Loucy (cell line): Measurements from ENCODE around the gene POFUT1.

Source experiments
- H2AFZ ChIP-seq: fragments of 200-600 bp; sonication (generic); 2 replicates; pipeline ENCODE4 v1.6.0; 2016; ENCODE audit warnings: antibody characterized with exemption, mild to moderate bottlenecking, low read length, moderate library complexity
- H3F3A ChIP-seq: fragments of 200-600 bp; 2 replicates; pipeline ENCODE4 v1.6.0; 2016; ENCODE audit warnings: antibody characterized with exemption, low read depth, mild to moderate bottlenecking
- H3K27me3 ChIP-seq: fragments of 200-600 bp; sonication (generic); 2 replicates; pipeline ENCODE4 v1.6.1; 2014; ENCODE audit warnings: low read length, mild to moderate bottlenecking; ENCODE audit not compliant: insufficient read depth, poor library complexity, severe bottlenecking
- H3K36me3 ChIP-seq: fragments of 200-600 bp; sonication (generic); 2 replicates; pipeline ENCODE4 v1.6.1; 2016; ENCODE audit warnings: low read length; ENCODE audit not compliant: insufficient read depth
- H3K4me1 ChIP-seq: fragments of 200-600 bp; sonication (generic); 2 replicates; pipeline ENCODE4 v1.5.1; 2014; ENCODE audit warnings: low read length, mild to moderate bottlenecking; ENCODE audit not compliant: insufficient read depth, poor library complexity, severe bottlenecking
- H3K4me2 ChIP-seq: fragments of 200-600 bp; sonication (generic); 2 replicates; pipeline ENCODE4 v1.6.0; 2014; ENCODE audit warnings: antibody characterized with exemption, low read length, low read depth, mild to moderate bottlenecking; ENCODE audit not compliant: poor library complexity, severe bottlenecking
- H3K4me3 ChIP-seq: fragments of 200-600 bp; sonication (generic); 2 replicates; pipeline ENCODE4 v1.5.1; 2014; ENCODE audit warnings: low read length, mild to moderate bottlenecking, mixed read lengths; ENCODE audit not compliant: poor library complexity, severe bottlenecking
- H3K79me2 ChIP-seq: fragments of 200-600 bp; sonication (generic); 2 replicates; pipeline ENCODE4 v1.6.1; 2014; ENCODE audit warnings: low read length; ENCODE audit not compliant: insufficient read depth
- H3K9ac ChIP-seq: fragments of 200-600 bp; sonication (generic); 2 replicates; pipeline ENCODE4 v1.6.0; 2014; ENCODE audit warnings: mild to moderate bottlenecking, low read depth, low read length, moderate library complexity; ENCODE audit not compliant: poor library complexity, severe bottlenecking
- H3K9me2 ChIP-seq: fragments of 200-600 bp; sonication (generic); replicated peaks from 2 replicates; pipeline ENCODE4 v1.6.1; 2016; ENCODE audit warnings: low read depth, low read length, mixed read lengths
- H3K9me3 ChIP-seq: fragments of 200-600 bp; sonication (generic); 2 replicates; pipeline ENCODE4 v1.6.1; 2014; ENCODE audit warnings: mild to moderate bottlenecking, antibody characterized with exemption, low read length, low read depth; ENCODE audit not compliant: insufficient read depth
- H4K20me1 ChIP-seq: fragments of 200-600 bp; sonication (generic); 2 replicates; pipeline ENCODE4 v1.6.0; 2014; ENCODE audit warnings: antibody characterized with exemption, low read length, mild to moderate bottlenecking; ENCODE audit not compliant: insufficient read depth, poor library complexity, severe bottlenecking
- CTCF ChIP-seq: fragments of 200-600 bp; sonication (generic); conservative IDR thresholded peaks from 2 replicates; pipeline ENCODE4 v1.5.1; 2014; ENCODE audit warnings: mild to moderate bottlenecking, antibody characterized with exemption, low read length
- EZH2phosphoT487 ChIP-seq: fragments of 200-600 bp; IDR thresholded peaks from 2 replicates; pipeline ENCODE4 v1.6.1; 2018; ENCODE audit warnings: antibody characterized with exemption, mild to moderate bottlenecking, moderate library complexity, borderline replicate concordance

The POFUT1 gene

GRCh38 chr20:32189123-32189410 is 18.6 kb upstream of the POFUT1 start:
- no peak overlapping the region for H2AFZ ChIP-seq
- no peaks in the 10 kb centered on the region for H3K9me3 ChIP-seq
- peaks cover 18% of the 10 kb centered on the region; the same call in 1 of the 2 replicates for H3K79me2 ChIP-seq
- no peaks in the 10 kb centered on the region for H3F3A ChIP-seq
- H3K4me1 ChIP-seq = peaks cover 9% of the 10 kb centered on the region
- no peaks in the 10 kb centered on the region for H3K27me3 ChIP-seq
- no peaks in the 10 kb centered on the region for H3K9me2 ChIP-seq
- peak overlapping the region; percentile 72 for H3K4me2 ChIP-seq
- H3K4me3 ChIP-seq = peak overlapping the region; percentile 81
- TF ChIP-seq EZH2phosphoT487 (no peak), CTCF (no peak)
- H4K20me1 ChIP-seq = no peaks in the 10 kb centered on the region
- H3K36me3 ChIP-seq = no peaks in the 10 kb centered on the region
- peak overlapping the region; percentile 73 for H3K9ac ChIP-seq

- H3K9me2 ChIP-seq = no peaks in the 10 kb centered on the region
- peak overlapping the region; percentile 72 for H3K4me2 ChIP-seq
- H3K27me3 ChIP-seq = no peaks in the 10 kb centered on the region
- H4K20me1 ChIP-seq = no peaks in the 10 kb centered on the region
- TF ChIP-seq CTCF (no peak), EZH2phosphoT487 (no peak)
- H3F3A ChIP-seq = no peaks in the 10 kb centered on the region
- H3K9ac ChIP-seq = peak overlapping the region; percentile 73
- H3K4me1 ChIP-seq = peaks cover 9% of the 10 kb centered on the region
- H3K36me3 ChIP-seq = peaks cover 7% of the 10 kb centered on the region; the same call in 1 of the 2 replicates
- peak overlapping the region; percentile 81 for H3K4me3 ChIP-seq
- no peaks in the 10 kb centered on the region for H3K9me3 ChIP-seq
- peak overlapping the region; percentile 72 for H2AFZ ChIP-seq
- H3K79me2 ChIP-seq = peaks cover 18% of the 10 kb centered on the region; the same call in 1 of the 2 replicates
Measured at GRCh38 chr20:32189691-32190615, 17.7 kb upstream of the POFUT1 start.

- Histone ChIP-seq H3K4me1 (peaks cover 9% of the 10 kb centered on the region), H3K79me2 (peaks cover 18% of the 10 kb centered on the region; the same call in 1 of the 2 replicates), H3K9me3 (no peaks in the 10 kb centered on the region), H3K9me2 (no peaks in the 10 kb centered on the region), H3K36me3 (peaks cover 16% of the 10 kb centered on the region; the same call in 1 of the 2 replicates), H3K27me3 (no peaks in the 10 kb centered on the region), H4K20me1 (no peaks in the 10 kb centered on the region), H3K4me2 (peak overlapping the region; percentile 72), H3K9ac (peak overlapping the region; percentile 73), H3K4me3 (peak overlapping the region; percentile 81), H3F3A (no peaks in the 10 kb centered on the region), H2AFZ (peak overlapping the region; percentile 72; the same call in 1 of the 2 replicates)
- no peak for TF ChIP-seq EZH2phosphoT487
- no peak for TF ChIP-seq CTCF
Measured at GRCh38 chr20:32190616-32191415, 16.9 kb upstream of the POFUT1 start.
